Right atrium auricular region (tissue), 2 donors: ENCODE data around the gene CDH2. TPM values are rescaled to one million over a fixed set of nuclear protein-coding genes. Genes with fewer than 3 reads are reported as not detected.
A peak's percentile ranks its signal among the peaks of the same experiment; 100 is the strongest.

Experiments
- DNase-seq: peaks from one replicate; pipeline ENCODE4 v3.0.0-alpha.2; 2019; ENCODE audit warnings: low spot score
- H3K27ac ChIP-seq, 2 donors: fragments of 200-600 bp; sonication (generic); 1 replicate in 1 of 2; 2 replicates in 1 of 2; pipeline ENCODE4 v1.5.1; 2016 to 2019
- H3K27me3 ChIP-seq, 2 donors: fragments of 200-600 bp; sonication (generic); one replicate each; pipeline versions ENCODE4 v1.5.1 to v1.6.0; 2017 to 2019
- H3K36me3 ChIP-seq: fragments of 200-600 bp; sonication (generic); one replicate; pipeline ENCODE4 v1.5.1; 2016
- H3K4me1 ChIP-seq, 2 donors: fragments of 200-600 bp; sonication (generic); one replicate each; pipeline versions ENCODE4 v1.5.1 to v1.6.0; 2017 to 2019
- H3K4me3 ChIP-seq, 2 donors: fragments of 200-600 bp; sonication (generic); 1 replicate in 1 of 2; 2 replicates in 1 of 2; pipeline ENCODE4 v1.5.1; 2017 to 2019; ENCODE audit warnings: mild to moderate bottlenecking in 1 of 2, moderate library complexity in 1 of 2
- H3K9me3 ChIP-seq, 2 donors: fragments of 200-600 bp; sonication (generic); one replicate each; pipeline ENCODE4 v1.5.1; 2019
- total RNA-seq, 2 donors: library from RNA; depleted of rRNA; stranded (reverse); fragments of >200 nt; gene quantifications; one replicate each; pipeline ENCODE4 v1.1.0, GENCODE V29; 2016
- TF ChIP-seq, protein P1 (sequence below), 2 donors: fragments of 200-600 bp; sonication (generic); IDR thresholded peaks; one replicate each; pipeline ENCODE4 v1.5.1; 2019; ENCODE audit warnings: antibody characterized with exemption in 2 of 2

CDH2 gene
- total RNA-seq, 2 donors from 2014 or later: 205 to 269 TPM

DNA sequence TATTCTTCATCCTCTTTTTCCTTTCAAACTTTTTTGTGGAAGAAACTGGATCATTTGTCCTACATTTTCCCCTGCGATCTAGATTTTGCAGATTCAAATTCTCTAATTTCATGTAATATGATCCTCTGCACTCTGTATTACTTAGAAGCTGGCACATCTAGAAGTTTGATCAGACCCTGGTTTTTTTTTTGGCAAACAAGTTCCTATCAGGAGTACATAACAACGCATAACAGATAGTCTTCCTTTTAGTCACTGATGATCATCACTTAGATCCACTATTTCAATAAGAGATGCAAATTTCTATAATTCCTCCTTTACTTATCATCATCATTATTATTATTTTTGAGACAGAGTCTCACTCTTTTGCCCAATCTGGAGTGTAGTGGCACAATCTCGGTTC lies 117.1 kb downstream of the CDH2 start:
- Histone ChIP-seq H3K9me3 (no peaks in the 10 kb centered on the region), H3K4me1 (peaks cover 0 to 7% of the 10 kb centered on the region in 2 donors), H3K27me3 (no peaks in the 10 kb centered on the region), H3K36me3 (no peaks in the 10 kb centered on the region), H3K4me3 (no peak overlapping the region), H3K27ac (no peak overlapping the region)
- TF ChIP-seq, protein P1, sequence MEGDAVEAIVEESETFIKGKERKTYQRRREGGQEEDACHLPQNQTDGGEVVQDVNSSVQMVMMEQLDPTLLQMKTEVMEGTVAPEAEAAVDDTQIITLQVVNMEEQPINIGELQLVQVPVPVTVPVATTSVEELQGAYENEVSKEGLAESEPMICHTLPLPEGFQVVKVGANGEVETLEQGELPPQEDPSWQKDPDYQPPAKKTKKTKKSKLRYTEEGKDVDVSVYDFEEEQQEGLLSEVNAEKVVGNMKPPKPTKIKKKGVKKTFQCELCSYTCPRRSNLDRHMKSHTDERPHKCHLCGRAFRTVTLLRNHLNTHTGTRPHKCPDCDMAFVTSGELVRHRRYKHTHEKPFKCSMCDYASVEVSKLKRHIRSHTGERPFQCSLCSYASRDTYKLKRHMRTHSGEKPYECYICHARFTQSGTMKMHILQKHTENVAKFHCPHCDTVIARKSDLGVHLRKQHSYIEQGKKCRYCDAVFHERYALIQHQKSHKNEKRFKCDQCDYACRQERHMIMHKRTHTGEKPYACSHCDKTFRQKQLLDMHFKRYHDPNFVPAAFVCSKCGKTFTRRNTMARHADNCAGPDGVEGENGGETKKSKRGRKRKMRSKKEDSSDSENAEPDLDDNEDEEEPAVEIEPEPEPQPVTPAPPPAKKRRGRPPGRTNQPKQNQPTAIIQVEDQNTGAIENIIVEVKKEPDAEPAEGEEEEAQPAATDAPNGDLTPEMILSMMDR (IDR thresholded peaks at IDR 0.05): no peak
- DNase-seq: no peak

GRCh38 chr18:28050545-28050944 lies 126.4 kb downstream of the CDH2 start:
- Histone ChIP-seq H3K4me1 (peaks cover 0 to 4% of the 10 kb centered on the region in 2 donors), H3K36me3 (no peaks in the 10 kb centered on the region)

GRCh38 chr18:28048612-28049011 lies 128.3 kb downstream of the CDH2 start:
- no peaks in the 10 kb centered on the region for H3K36me3 ChIP-seq
- peaks cover 0 to 12% of the 10 kb centered on the region in 2 donors for H3K4me1 ChIP-seq
- TF ChIP-seq, protein P1 (IDR thresholded peaks at IDR 0.05): no peak
- no peak overlapping the region for H3K27ac ChIP-seq
- no peak for DNase-seq
- H3K4me3 ChIP-seq: no peak overlapping the region
- H3K9me3 ChIP-seq: no peaks in the 10 kb centered on the region
- H3K27me3 ChIP-seq: no peaks in the 10 kb centered on the region

More at GRCh38 chr18:28050545-28050944, 126.4 kb downstream of the CDH2 start:
- Histone ChIP-seq H3K9me3 (no peaks in the 10 kb centered on the region), H3K27me3 (no peaks in the 10 kb centered on the region), H3K27ac (no peak overlapping the region), H3K4me3 (no peak overlapping the region)
- TF ChIP-seq, protein P1 (IDR thresholded peaks at IDR 0.05): no peak
- DNase-seq: no peak

DNA sequence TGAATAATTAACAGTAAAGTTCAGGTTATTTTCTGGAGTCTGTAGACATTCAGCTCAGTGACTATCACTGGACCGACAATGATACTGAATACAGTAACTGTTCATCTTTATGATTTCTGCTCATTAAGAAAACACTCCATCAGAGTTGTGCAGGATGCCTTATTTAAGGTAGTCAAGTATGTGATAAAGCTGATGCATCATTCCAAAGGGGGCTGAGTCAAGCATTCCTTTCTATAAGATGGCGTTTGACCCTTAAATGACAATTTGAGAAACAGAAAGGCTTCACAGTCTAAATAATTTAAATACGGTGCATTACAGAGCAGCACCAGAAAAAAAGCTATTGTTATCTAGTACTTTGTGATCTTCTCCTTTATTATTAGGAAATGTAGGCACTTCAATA lies 131.1 kb downstream of the CDH2 start:
- Histone ChIP-seq H3K36me3 (no peaks in the 10 kb centered on the region), H3K27ac (peak overlapping the region in 1 of 2 donors; percentile 3), H3K9me3 (no peaks in the 10 kb centered on the region), H3K27me3 (no peaks in the 10 kb centered on the region), H3K4me3 (no peak overlapping the region), H3K4me1 (peaks cover 0 to 21% of the 10 kb centered on the region in 2 donors)
- no peak for DNase-seq
- TF ChIP-seq, protein P1 (IDR thresholded peaks at IDR 0.05): no peak

DNA sequence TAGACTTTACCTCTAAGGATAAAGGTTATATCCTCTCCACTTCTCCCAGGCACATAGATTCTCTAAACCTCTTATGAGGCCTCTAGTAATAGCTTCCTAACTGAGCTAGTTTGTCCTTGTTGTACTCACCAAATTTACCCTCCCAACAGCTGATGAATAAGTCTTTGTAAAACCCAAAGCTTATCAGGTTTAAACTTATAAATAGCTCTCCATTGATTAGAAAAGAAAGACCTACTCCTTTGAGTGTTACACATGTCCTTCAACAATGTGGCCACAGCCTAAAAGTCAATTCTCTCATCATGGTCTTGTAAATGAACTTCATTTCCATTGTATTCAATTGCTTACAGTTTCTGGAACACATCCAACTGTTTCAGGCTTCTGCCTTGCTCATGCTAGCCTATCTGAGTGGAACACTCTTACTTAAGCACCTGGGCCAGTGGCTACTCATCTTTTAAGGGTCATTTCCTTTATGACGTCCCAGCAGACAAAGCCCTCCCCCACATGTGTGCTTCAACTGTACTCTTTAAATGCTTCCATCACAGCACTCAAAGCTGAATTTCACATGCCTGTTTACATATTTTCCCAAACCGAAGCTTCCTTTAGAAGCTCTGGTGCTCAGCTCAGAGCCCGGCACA lies 131.6 kb downstream of the CDH2 start:
- H3K4me3 ChIP-seq: no peak overlapping the region
- H3K27ac ChIP-seq: peak overlapping the region in 1 of 2 donors; percentile 3
- TF ChIP-seq, protein P1 (IDR thresholded peaks at IDR 0.05): no peak
- H3K36me3 ChIP-seq: no peaks in the 10 kb centered on the region
- DNase-seq: no peak
- H3K27me3 ChIP-seq: no peaks in the 10 kb centered on the region
- H3K9me3 ChIP-seq: no peaks in the 10 kb centered on the region
- H3K4me1 ChIP-seq: peaks cover 0 to 27% of the 10 kb centered on the region in 2 donors

DNA sequence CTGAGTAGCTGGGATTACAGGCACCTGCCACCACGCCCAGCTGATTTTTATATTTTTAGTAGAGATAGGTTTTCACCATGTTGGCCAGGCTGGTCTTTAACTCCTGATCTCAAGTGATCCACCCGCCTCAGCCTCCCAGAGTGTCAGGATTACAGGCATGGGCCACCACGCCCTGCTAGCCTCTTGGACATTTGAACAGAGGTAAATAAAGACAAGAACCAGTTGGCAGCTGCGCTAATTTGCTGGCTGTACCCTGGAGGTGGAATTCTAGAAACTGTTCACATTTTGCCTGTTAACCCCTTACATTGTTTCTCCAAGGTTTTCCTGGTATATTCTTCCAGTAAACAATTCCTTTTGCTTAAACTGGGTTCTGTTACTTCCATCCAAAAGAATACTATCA lies 132.9 kb downstream of the CDH2 start:
- H3K4me1 ChIP-seq: peaks cover 0 to 33% of the 10 kb centered on the region in 2 donors
- no peak for DNase-seq
- H3K27ac ChIP-seq: no peak overlapping the region
- TF ChIP-seq, protein P1 (IDR thresholded peaks at IDR 0.05): no peak
- no peak overlapping the region for H3K4me3 ChIP-seq
- H3K36me3 ChIP-seq: no peaks in the 10 kb centered on the region
- H3K9me3 ChIP-seq: no peaks in the 10 kb centered on the region
- H3K27me3 ChIP-seq: no peaks in the 10 kb centered on the region
